ENCODE data around the gene CRK.

Gene CRK

DNA sequence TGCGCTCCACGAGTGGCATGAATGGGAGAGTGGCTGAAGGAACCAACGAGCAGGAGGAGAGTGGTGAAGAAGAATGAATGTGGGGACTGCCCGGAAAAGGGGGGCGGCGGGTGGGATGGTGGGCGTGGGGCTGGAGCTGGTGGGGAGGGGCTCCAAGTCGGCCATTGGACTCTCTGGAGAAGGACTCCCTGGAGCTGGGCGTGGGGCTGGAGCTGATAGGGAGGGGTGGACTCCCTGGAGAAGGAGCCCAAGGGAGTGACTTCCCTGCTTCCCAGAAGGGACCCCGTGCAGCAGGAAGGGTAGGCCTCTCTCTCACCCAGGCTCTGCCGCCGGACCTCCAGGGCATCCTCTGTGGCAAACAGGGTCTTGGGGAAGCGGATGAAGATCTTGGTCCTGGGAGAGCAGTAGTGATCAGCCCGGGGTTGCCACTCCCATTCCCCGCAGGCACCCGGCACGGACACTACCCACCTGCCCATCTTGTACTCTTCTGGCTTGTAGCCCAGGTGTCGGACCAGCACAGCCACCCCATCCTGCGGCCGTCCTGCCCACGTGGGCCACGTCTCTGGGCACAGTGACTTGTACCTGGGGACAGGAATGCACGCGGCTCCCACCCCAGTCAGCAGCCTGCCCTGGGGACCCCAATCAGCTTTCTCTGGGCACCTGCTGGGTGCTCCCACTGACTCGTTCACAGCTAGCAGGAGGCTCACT, 14.9 kb upstream of the CRK start:
- TF ChIP-seq, protein P1, sequence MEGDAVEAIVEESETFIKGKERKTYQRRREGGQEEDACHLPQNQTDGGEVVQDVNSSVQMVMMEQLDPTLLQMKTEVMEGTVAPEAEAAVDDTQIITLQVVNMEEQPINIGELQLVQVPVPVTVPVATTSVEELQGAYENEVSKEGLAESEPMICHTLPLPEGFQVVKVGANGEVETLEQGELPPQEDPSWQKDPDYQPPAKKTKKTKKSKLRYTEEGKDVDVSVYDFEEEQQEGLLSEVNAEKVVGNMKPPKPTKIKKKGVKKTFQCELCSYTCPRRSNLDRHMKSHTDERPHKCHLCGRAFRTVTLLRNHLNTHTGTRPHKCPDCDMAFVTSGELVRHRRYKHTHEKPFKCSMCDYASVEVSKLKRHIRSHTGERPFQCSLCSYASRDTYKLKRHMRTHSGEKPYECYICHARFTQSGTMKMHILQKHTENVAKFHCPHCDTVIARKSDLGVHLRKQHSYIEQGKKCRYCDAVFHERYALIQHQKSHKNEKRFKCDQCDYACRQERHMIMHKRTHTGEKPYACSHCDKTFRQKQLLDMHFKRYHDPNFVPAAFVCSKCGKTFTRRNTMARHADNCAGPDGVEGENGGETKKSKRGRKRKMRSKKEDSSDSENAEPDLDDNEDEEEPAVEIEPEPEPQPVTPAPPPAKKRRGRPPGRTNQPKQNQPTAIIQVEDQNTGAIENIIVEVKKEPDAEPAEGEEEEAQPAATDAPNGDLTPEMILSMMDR (IDR thresholded peaks at IDR 0.05; ENCODE audit: extremely low read depth, missing control alignments): no peak
- DNase-seq (ENCODE audit: low spot score): no peak

DNA sequence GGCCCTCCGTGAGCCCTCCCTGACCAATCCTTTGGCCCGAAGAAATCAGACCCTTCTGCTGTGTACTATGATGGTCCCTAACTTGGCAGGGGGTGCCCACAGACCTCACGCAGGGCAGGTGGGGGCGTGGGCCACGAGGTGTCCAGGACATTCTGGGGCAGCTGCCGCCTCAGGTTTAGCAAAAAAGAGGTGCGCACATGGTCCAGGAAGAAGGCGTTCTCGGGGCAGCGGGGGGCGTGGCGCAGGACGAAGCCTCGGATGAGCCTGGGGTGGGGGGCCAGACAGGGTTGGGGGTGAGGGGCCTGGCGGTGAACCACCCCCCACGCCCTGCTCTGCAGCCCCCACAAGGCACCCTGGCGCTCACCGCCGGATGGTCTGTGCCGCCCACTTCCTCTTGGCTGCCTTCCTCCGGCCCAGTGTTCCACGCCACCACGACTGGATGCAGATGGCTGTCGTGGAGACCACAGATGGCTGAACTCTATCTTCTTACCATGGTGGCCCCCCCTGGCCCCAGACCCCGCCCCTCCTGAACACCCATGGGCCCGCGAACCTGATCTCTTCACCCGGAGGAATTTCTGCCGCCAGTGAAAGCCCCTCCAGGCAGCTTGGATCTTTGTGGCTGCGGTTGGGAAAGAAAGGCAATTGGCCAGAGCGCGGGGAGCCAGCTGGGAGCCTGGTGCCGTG, 14.2 kb upstream of the CRK start:
- no peak for DNase-seq (ENCODE audit: low spot score)
- TF ChIP-seq, protein P1 (IDR thresholded peaks at IDR 0.05; ENCODE audit: extremely low read depth, missing control alignments): no peak

DNA sequence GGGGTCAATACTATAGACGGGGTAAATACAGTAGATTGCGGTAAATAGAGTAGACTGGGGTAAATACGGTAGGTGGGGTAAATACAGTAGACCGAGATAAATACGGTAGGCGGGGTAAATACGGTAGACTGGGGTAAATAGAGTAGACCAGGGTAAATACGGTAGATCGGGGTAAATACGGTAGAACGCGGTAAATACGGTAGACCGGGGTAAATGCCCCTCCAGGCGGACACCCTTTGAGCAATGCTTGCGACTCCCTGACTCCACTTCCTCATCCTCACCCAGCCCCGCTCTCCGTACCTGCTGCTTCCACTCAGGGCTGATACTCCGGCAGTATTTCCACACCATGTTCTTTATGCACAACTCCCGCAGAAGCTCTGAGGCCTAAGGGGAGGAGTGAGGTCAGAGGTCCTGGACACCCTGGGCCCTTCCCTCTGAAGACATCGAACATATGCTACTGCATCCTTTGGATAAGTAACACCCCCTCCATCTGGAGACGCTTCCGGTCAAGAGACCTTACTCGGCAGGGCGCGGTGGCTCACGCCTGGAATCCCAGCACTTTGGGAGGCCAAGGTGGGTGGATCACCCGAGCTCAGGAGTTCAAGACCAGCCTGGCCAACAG, 13.3 kb upstream of the CRK start:
- TF ChIP-seq, protein P1 (IDR thresholded peaks at IDR 0.05; ENCODE audit: extremely low read depth, missing control alignments): no peak
- no peak for DNase-seq (ENCODE audit: low spot score)

DNA sequence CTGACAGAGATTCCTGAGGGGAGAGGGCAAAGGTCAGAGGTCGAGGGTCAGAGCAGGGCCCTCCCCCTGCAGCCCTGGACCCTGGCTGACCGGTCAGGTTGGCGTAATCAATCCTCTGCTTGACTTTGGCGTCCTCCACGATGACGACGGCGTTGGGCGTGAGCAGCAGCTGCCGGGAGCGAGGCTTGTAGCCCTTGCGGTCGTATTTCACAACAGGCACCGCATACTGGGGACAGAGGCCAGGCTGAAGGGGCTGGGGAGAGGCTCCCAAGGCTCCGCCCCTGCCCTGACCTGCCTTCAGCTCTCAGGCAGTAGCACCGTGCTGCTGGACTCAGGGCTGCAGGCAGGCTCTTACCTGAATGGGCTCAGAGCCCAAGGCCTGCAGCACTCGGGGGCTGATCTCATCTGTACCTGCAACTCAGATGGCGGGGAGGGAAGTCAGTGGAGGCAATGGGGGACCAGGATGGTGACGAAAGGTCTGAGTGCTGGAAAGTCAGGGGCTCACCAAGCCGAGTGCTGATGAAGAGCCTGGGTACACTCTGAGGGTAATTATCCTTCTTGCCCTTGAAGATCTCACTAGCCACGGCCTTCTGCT, 12.0 kb upstream of the CRK start:
- no peak for DNase-seq (ENCODE audit: low spot score)
- TF ChIP-seq, protein P1 (IDR thresholded peaks at IDR 0.05; ENCODE audit: extremely low read depth, missing control alignments): no peak

DNA sequence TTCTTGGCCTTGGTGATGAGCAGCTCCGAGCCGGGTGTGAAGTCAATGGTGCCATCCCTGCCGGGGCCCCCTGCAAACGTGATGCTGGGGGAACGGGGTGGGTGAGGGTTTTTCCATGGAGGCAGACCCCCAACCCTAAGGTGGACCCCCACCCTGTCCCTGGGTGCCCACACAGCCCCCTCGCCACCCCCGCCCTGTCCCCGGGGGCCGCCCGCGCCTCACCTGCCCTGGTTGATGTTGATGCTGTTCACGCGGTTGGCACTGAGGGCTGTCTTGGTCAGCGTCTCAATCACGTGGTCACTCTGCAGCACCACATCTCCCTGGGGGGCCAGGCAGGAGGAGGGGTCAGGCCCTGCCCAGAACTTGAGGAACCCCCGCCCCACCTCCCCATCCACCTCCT, 11.2 kb upstream of the CRK start:
- DNase-seq (ENCODE audit: low spot score): no peak
- TF ChIP-seq, protein P1 (IDR thresholded peaks at IDR 0.05; ENCODE audit: extremely low read depth, missing control alignments): no peak

DNA sequence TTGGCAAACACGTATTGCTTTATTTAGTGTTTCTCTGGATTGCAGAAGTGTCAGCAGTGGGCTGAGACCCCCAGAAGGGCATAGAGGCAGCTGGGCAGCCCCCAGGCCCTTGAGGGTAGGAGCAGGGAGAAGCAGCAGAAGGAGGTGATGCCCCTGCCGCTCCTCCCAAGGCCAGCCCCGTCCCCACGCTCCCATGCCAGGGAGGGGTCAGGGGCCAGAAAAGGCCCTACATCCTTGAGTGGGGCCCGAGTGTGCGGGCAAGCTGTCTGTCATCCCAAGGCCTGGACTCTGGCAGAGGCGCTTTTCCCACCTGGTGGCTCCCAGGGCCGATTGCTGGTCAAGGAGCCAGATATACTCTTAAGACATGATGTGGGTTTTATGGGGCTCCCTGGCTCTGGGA, 8.2 kb upstream of the CRK start:
- TF ChIP-seq, protein P1 (IDR thresholded peaks at IDR 0.05; ENCODE audit: extremely low read depth, missing control alignments): no peak

More for the DNA sequence above, 8.2 kb upstream of the CRK start:
- DNase-seq (ENCODE audit: low spot score): no peak

All from GM20000 (cell line).